Measurements from ENCODE around the gene MGMT. TPM values are rescaled to one million over a fixed set of nuclear protein-coding genes. Genes with fewer than 3 reads are reported as not detected.

The MGMT gene
- total and polyA plus RNA-seq, 9 of the 15 experiments (the other 6 are each of a cell fraction or from before 2014, with no cell fraction given) = 0.03 to 0.29 (median 0.11) TPM; not detected in 4

- BruUV-seq (replicated peaks) = no TSS peak
- Histone ChIP-seq H3K4me2 (ENCODE audit: insufficient read depth, low read length) (no peak overlapping the region), H4K20me1 (replicated peaks; ENCODE audit: control insufficient read depth, insufficient read depth, low read length) (no peaks in the 10 kb centered on the region), H3K4me3 (no peak overlapping the region), H3K27me3 (ENCODE audit: control insufficient read depth in 2 of 2, insufficient read depth in 2 of 2, low read length in 2 of 2) (peaks cover 0 to 7% of the 10 kb centered on the region in 2 experiments; a peak in 1 of 5 replicates), H3K9ac (ENCODE audit: insufficient read depth in 1 of 2, low read depth in 2 of 2, low read length in 2 of 2) (no peak overlapping the region), H3K9me3 (replicated peaks; ENCODE audit: control insufficient read depth, insufficient read depth, low read depth, low read length) (no peaks in the 10 kb centered on the region), H2AFZ (ENCODE audit: low read depth, low read length) (no peak overlapping the region), H3K36me3 (ENCODE audit: control insufficient read depth, insufficient read depth, low read length) (no peaks in the 10 kb centered on the region), H3K27ac (ENCODE audit: extremely low read depth, low read depth, low read length) (no peak overlapping the region), H3K79me2 (ENCODE audit: control insufficient read depth, insufficient read depth, low read length) (no peaks in the 10 kb centered on the region), H3K9me1 (ENCODE audit: control insufficient read depth, insufficient read depth, low read length) (no peaks in the 10 kb centered on the region), H3K4me1 (replicated peaks in 1 of 2; ENCODE audit: control insufficient read depth in 2 of 2, insufficient read depth in 2 of 2, low read length in 2 of 2) (no peaks in the 10 kb centered on the region)
- 0% methylated on average over 3 of the region's 3 CpGs for WGBS (ENCODE audit: insufficient coverage, low coverage, missing lambda C conversion rate)
- in situ Hi-C loops (cut with MboI) = no loop called here
- POLR2A ChIA-PET = no interaction called here
- DNase-seq (ENCODE audit: extremely low read depth in 1 of 4, low spot score in 3 of 4) (no peak), FAIRE-seq (no peak), ATAC-seq (no peak)
- intact Hi-C loops (cut with micrococcal nuclease) = no loop called here
- CTCF ChIA-PET (ENCODE audit: low intra/inter-chr PET ratio) = no interaction called here
- no peak for TF ChIP-seq RFX7 (CRISPR knock-in tag; IDR thresholded peaks at IDR 0.05)
- TF ChIP-seq ZNF41 (CRISPR knock-in tag; conservative IDR thresholded peaks at IDR 0.05) = no peak
- TF ChIP-seq, protein P1, sequence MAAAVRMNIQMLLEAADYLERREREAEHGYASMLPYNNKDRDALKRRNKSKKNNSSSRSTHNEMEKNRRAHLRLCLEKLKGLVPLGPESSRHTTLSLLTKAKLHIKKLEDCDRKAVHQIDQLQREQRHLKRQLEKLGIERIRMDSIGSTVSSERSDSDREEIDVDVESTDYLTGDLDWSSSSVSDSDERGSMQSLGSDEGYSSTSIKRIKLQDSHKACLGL (CRISPR knock-in tag; IDR thresholded peaks at IDR 0.05; ENCODE audit: borderline replicate concordance, poor library complexity, severe bottlenecking) = no peak
- no peak for TF ChIP-seq ZEB2 (IDR thresholded peaks at IDR 0.05)
- no peak for TF ChIP-seq HDGF (IDR thresholded peaks at IDR 0.05)
- TF ChIP-seq MGA (IDR thresholded peaks at IDR 0.05) = no peak
- TF ChIP-seq FUS (optimal IDR thresholded peaks at IDR 0.05; ENCODE audit: low read depth, low read length) = no peak
- TF ChIP-seq ZNF12 (CRISPR knock-in tag; IDR thresholded peaks at IDR 0.05) = no peak
- no peak for TF ChIP-seq ETV5 (CRISPR knock-in tag; IDR thresholded peaks at IDR 0.05; ENCODE audit: low read depth)
- TF ChIP-seq L3MBTL2 (IDR thresholded peaks at IDR 0.05) = no peak
- no peak for TF ChIP-seq HES1 (IDR thresholded peaks at IDR 0.05; ENCODE audit: low read depth)
- no peak for TF ChIP-seq BHLHE40 (IDR thresholded peaks at IDR 0.05; ENCODE audit: low read length)
Measured at GRCh38 chr10:129622291-129622690, 155.2 kb downstream of the MGMT start.

All from K562 (cell line).